ENCODE results near the gene DCLRE1C.

Gene DCLRE1C

GRCh38 chr10:14906765-14907164 lies 47.1 kb downstream of the DCLRE1C start:
- TF ChIP-seq CTCF (IDR thresholded peaks at IDR 0.05; ENCODE audit: insufficient read depth, low read length) (no peak), SPI1 (IDR thresholded peaks at IDR 0.05; ENCODE audit: borderline replicate concordance, low read depth) (no peak), REST (IDR thresholded peaks at IDR 0.05; ENCODE audit: insufficient replicate concordance, low read depth) (no peak), POLR2AphosphoS5 (IDR thresholded peaks at IDR 0.05; ENCODE audit: low read depth) (no peak), GABPA (IDR thresholded peaks at IDR 0.05; ENCODE audit: low read depth) (no peak)

GRCh38 chr10:14905890-14906289 lies 48.0 kb downstream of the DCLRE1C start:
- H3K27ac ChIP-seq (replicated peaks): no peak overlapping the region
- no peak for DNase-seq (ENCODE audit: low read depth in 1 of 2, low spot score in 1 of 2)

More at GRCh38 chr10:14906765-14907164, 47.1 kb downstream of the DCLRE1C start:
- DNase-seq (ENCODE audit: low read depth in 1 of 2, low spot score in 1 of 2): no peak
- H3K27me3 ChIP-seq (ENCODE audit: insufficient read depth, poor library complexity, severe bottlenecking): no peaks in the 10 kb centered on the region
- H3K27ac ChIP-seq (replicated peaks): no peak overlapping the region
- H3K4me3 ChIP-seq (replicated peaks; ENCODE audit: insufficient read depth, low read length): no peak overlapping the region

GRCh38 chr10:14904864-14905263 lies 49.0 kb downstream of the DCLRE1C start:
- DNase-seq (ENCODE audit: low read depth in 1 of 2, low spot score in 1 of 2): no peak
- Histone ChIP-seq H3K27me3 (ENCODE audit: insufficient read depth, poor library complexity, severe bottlenecking) (no peaks in the 10 kb centered on the region), H3K27ac (replicated peaks) (no peak overlapping the region), H3K4me3 (replicated peaks; ENCODE audit: insufficient read depth, low read length) (no peak overlapping the region)
- TF ChIP-seq POLR2AphosphoS5 (IDR thresholded peaks at IDR 0.05; ENCODE audit: low read depth): no peak

More at GRCh38 chr10:14905890-14906289, 48.0 kb downstream of the DCLRE1C start:
- TF ChIP-seq REST (IDR thresholded peaks at IDR 0.05; ENCODE audit: insufficient replicate concordance, low read depth): no peak
- no peak for TF ChIP-seq SPI1 (IDR thresholded peaks at IDR 0.05; ENCODE audit: borderline replicate concordance, low read depth)
- TF ChIP-seq POLR2AphosphoS5 (IDR thresholded peaks at IDR 0.05; ENCODE audit: low read depth): no peak
- Histone ChIP-seq H3K4me3 (replicated peaks; ENCODE audit: insufficient read depth, low read length) (no peak overlapping the region), H3K27me3 (ENCODE audit: insufficient read depth, poor library complexity, severe bottlenecking) (no peaks in the 10 kb centered on the region)

- Histone ChIP-seq H3K27me3 (ENCODE audit: insufficient read depth, poor library complexity, severe bottlenecking) (no peaks in the 10 kb centered on the region), H3K4me3 (replicated peaks; ENCODE audit: insufficient read depth, low read length) (no peak overlapping the region), H3K27ac (replicated peaks) (no peak overlapping the region)
- peak in 1 of 2 experiments; percentile 1 for DNase-seq (ENCODE audit: low read depth in 1 of 2, low spot score in 1 of 2)
- TF ChIP-seq SPI1 (IDR thresholded peaks at IDR 0.05; ENCODE audit: borderline replicate concordance, low read depth) (no peak), POLR2AphosphoS5 (IDR thresholded peaks at IDR 0.05; ENCODE audit: low read depth) (no peak), CTCF (IDR thresholded peaks at IDR 0.05; ENCODE audit: insufficient read depth, low read length) (no peak), REST (IDR thresholded peaks at IDR 0.05; ENCODE audit: insufficient replicate concordance, low read depth) (no peak), GABPA (IDR thresholded peaks at IDR 0.05; ENCODE audit: low read depth) (no peak)
These were observed 49.6 kb downstream of the DCLRE1C start for GRCh38 chr10:14904316-14904732.

Data from HL-60 (cell line).